Astrocyte of the spinal cord (primary cell): ENCODE measurements around the gene NHEJ1.
A peak's percentile ranks its signal among the peaks of the same experiment; 100 is the strongest.

Experiments
- DNase-seq: peaks from one replicate; pipeline ENCODE4 v3.0.0; 2011; ENCODE audit warnings: low read depth, low spot score
- H3K4me3 ChIP-seq: 2 replicates; pipeline ENCODE4 v1.5.1; 2011; ENCODE audit warnings: low read depth, mild to moderate bottlenecking, low read length, moderate library complexity
- CTCF ChIP-seq: IDR thresholded peaks from 2 replicates; pipeline ENCODE4 v1.5.1; 2012; ENCODE audit warnings: low read depth, mild to moderate bottlenecking, low read length, inconsistent platforms
- in situ Hi-C: cut with HindIII; loops from 2 replicates; pipeline ENCODE4 v1.10.0; 2017; ENCODE audit warnings: low sequenced_read_pairs

NHEJ1 gene

DNA sequence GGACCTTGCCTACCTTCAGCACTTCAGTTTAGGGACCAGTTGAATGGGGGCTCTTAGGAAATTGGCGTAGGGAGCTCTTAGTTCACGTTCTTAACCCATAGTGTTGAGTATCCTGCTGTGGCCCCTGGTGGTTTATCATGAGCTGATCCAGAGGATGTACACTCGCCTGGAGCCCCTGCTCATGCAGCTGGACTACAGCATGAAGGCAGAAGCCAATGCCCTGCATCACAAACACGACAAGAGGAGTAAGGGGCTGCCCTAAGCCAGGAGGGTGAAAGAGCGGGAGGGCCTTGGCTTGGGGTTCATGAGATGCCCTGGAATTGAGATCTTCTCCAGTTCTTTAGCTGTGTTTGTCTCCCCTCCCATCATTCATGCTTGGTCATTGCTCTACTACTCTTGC lies 20.3 kb upstream of the NHEJ1 start:
- TF ChIP-seq CTCF: no peak
- no peak overlapping the region for H3K4me3 ChIP-seq
- in situ Hi-C loops: no loop called here
- DNase-seq: no peak

GRCh38 chr2:219179601-219180465 lies 19.2 kb upstream of the NHEJ1 start:
- no peak overlapping the region for H3K4me3 ChIP-seq
- no peak for TF ChIP-seq CTCF
- in situ Hi-C loops: no loop called here

GRCh38 chr2:219178377-219179175 lies 18.0 kb upstream of the NHEJ1 start:
- in situ Hi-C loops: no loop called here
- peak; percentile 19 for DNase-seq
- H3K4me3 ChIP-seq: peak overlapping the region; percentile 70
- no peak for TF ChIP-seq CTCF

More at GRCh38 chr2:219179601-219180465, 19.2 kb upstream of the NHEJ1 start:
- DNase-seq: no peak

DNA sequence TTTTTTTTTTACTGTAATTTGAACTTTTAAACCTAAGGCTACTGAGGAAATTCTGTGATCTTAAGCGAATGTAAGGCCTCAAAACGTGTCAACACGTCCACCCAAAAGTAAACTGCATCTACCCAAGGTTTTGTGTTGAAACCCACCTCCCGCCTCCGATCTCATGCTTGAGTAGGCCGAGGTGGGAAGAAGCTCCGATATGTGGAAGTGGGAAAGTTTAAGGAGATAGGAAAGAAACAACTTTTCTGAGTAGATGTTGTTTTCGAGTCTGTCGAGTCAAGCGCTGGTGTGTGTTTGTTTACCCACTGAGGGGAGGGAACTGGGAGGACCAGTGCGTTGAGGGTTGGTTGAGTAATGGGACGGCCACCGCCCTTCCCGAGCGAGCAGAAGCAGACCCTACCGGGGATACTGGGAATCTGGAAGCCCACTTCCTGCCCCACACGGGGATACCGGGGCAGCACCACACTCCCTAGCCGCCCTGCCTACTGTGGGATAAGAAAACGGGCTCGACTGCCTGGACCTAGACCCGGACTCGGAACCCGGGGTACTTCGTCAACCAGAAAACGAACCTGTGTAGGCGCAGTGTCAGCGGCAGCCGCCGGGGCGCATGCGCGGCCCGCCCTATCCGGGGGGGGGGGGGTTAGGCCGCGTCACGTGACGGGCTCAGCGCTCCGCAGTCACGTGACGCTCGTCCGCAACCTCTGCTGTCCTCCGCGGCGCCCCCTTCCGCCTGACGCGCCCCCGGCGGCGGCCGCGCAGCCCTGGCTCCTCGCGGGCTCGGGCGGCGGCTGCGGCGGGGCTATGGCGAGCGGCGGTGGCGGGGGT lies 17.1 kb upstream of the NHEJ1 start, which contains the start of gene RETREG2:
RETREG2 (plus strand) TSS at position 724 of the 825 bp plus-strand sequence; CDS start at position 802, 78 bp downstream.
- in situ Hi-C loops: no loop called here
- TF ChIP-seq CTCF: no peak
- peak within 1 kb of the TSS; percentile 75 for H3K4me3 ChIP-seq
- peak; percentile 94 for DNase-seq

DNA sequence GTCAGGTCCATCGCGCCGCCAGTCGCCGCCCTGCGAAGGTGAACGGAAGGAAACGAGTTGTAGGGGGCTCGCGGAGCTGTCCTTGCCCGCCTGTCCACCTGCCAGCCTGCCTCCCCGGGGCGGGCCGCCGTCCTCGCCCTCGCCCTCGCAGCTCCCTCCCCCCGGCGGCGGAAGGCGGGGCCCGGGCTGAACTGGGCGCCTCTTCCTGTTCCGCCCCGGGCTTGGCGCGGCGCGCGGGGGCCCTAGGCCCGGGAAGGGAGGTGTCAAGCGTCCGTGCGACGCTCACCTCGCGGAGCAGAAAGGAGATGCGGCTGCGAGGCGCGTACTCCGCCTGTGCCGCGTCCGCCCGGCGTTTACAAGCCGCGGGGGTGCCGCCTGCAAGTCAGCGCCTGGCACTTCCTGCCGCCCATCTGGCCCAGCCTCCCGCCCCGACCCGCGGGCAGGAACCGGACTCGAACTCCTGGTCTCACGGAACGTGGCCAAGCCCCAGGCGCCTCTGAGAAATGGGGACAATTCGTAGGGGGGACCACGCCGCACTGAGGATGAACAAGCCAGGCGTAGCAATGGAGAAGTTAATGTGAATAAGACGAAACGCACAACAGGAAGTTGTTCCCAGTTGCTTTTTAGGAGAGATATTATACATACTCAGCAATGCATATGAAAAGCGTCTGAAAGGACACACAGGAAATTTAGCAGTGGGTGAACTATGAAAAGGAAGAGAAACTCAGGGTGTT lies 16.4 kb upstream of the NHEJ1 start, which contains the start of gene CNPPD1:
CNPPD1 (minus strand) TSS at position 108 of the 734 bp plus-strand sequence; CDS start at position 11, 97 bp downstream.
- DNase-seq: peak; percentile 78
- in situ Hi-C loops: no loop called here
- peak within 1 kb of the TSS; percentile 75 for H3K4me3 ChIP-seq
- no peak for TF ChIP-seq CTCF
